GM12865 (cell line): ENCODE measurements around the gene STK24.
A peak's percentile ranks its signal among the peaks of the same experiment; 100 is the strongest.

Experiments
- DNase-seq: peaks from one replicate; pipeline ENCODE4 v3.0.0; 2010; ENCODE audit warnings: low read depth
- H3K4me3 ChIP-seq: 2 replicates; pipeline ENCODE4 v1.5.1; 2011; ENCODE audit warnings: mild to moderate bottlenecking, low read depth, low read length, control low read depth
- TF ChIP-seq, protein P1 (sequence below): IDR thresholded peaks from 2 replicates; pipeline ENCODE4 v1.5.1; 2011; ENCODE audit warnings: low read length, control low read depth, low read depth, inconsistent platforms; ENCODE audit not compliant: insufficient read depth; ENCODE audit errors: missing control alignments

STK24 gene

DNA sequence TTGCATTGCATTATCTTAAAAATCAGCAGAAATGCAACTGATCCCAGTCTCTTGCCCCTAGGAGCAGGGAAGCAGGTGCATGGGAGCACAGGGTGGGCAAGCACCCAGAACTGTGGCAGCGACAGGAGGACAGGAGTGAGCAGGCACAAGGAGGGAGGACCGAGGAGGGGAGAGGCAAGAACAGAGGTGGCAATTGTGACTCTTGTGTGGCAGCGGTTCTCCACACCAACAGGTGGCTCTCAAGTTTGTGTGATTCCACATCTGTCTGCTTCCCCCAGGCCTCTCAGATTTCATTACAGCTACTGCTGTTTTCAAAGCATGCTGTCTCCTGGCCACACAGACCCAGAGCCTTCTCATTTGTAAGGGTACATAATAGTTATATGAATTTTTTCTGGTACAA lies 108.5 kb downstream of the STK24 start:
- no peak for DNase-seq
- TF ChIP-seq, protein P1, sequence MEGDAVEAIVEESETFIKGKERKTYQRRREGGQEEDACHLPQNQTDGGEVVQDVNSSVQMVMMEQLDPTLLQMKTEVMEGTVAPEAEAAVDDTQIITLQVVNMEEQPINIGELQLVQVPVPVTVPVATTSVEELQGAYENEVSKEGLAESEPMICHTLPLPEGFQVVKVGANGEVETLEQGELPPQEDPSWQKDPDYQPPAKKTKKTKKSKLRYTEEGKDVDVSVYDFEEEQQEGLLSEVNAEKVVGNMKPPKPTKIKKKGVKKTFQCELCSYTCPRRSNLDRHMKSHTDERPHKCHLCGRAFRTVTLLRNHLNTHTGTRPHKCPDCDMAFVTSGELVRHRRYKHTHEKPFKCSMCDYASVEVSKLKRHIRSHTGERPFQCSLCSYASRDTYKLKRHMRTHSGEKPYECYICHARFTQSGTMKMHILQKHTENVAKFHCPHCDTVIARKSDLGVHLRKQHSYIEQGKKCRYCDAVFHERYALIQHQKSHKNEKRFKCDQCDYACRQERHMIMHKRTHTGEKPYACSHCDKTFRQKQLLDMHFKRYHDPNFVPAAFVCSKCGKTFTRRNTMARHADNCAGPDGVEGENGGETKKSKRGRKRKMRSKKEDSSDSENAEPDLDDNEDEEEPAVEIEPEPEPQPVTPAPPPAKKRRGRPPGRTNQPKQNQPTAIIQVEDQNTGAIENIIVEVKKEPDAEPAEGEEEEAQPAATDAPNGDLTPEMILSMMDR, result no peak
- no peak overlapping the region for H3K4me3 ChIP-seq

DNA sequence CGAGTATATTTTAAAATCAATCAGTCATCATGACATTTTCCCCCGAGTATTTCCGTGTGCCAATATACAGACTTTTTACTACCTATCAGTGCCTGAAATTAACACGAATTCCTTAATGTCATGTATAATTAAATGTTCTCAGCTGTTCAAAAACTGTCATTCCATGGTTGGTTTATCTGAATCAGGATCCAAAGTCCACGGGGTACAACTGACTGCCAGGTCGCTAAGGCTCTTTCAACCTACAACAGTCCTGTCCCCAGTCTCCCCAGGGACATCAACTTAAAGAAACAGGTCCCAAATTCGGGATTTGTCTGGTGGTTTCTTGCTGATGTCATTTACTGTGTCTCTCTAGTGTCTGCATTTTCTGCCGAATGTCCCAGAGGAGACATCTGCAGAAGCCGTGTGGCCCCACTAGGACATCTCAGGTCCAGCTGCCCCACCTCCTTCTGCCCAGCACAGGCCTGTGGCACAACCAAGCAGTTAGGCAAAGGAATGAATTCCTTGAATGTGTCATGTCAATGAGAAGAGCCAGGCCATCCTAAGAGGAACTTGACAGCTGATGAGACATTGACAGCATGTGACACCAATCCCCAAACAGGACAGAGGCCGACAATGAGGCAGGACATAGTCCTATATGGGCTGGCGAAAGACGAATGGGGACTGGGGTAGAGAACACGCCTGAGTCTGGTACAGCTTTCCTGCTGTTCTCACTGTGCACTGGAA lies 109.5 kb downstream of the STK24 start:
- DNase-seq, result no peak
- TF ChIP-seq, protein P1, result no peak
- no peak overlapping the region for H3K4me3 ChIP-seq

DNA sequence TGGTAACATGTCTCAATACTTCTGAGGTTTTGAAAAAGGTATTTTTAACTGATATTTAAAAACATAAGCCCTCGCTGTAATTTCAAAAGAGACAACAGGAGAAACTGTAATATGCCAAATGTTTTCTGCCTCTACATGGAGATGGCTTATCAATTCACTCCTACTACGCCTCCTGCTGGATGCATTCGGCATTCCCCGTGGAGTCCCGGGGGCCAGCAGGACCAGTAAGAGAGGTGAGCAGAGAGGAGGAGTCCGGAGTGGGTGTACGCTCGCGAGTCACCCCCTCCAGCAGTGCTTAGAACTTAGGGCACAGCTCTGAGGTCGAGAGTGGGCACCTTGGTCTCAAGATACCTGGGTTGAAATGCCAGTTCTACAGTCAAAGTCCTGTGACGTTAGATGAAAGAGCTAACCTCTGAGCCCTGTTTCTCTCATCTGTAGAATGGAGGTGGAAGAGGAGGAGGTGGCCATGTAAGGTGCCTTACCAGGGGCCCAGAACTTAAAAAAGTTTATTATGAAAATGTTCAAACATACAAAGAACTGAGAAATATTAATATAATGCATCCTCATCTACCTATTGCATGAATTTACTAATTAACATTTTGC lies 110.2 kb downstream of the STK24 start:
- peak; percentile 41 for DNase-seq
- no peak overlapping the region for H3K4me3 ChIP-seq
- TF ChIP-seq, protein P1, result peak; percentile 42

DNA sequence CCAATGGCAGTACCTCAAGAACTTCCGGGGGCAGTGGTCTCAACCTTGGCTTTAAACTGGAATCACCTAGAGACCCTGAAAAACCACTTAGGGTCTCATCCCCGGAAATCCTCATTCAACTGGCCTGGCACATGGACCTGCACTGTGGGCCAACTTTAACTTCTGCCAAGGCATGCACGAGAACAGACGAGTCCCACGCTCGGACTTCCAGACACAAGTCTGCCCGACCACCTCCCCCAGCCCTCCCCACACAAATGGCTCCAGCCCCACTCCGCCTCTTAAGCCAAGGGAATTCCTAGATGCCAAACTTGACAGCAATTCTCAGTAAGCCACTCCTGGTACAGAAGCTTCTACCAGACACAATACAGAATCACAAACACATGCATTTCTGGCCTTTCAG lies 114.0 kb downstream of the STK24 start:
- DNase-seq, result no peak
- no peak overlapping the region for H3K4me3 ChIP-seq
- TF ChIP-seq, protein P1, result no peak

DNA sequence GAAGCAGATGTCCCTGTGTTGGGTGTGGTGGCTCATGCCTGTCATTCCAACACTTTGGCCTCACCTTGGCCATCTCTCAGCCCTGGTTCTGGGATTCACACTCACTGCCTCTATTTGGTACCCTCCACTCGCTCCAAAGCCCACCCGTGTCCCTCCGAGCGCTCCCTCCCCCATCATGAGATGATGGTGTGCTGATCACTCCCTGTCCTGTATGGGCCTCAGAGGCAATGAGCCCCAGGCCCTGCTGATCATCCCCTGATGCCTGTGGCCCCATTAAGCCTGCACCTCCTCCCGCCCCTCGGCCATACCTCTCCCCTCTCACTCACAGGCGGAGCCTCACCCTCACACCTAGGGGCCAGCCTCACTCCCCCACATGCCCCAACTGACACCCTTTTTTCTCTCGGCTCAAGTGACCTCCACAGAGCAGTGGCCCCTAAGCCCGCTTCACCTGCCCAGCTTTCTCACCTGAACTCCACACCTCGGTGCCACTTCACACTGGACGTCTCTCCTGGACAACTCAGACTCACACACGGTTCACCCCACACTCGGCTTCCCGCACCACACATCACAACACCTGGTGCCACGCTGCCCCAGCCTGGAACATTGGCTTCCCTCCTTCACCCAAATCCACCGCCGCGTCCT lies 114.5 kb downstream of the STK24 start:
- no peak for DNase-seq
- TF ChIP-seq, protein P1, result no peak
- H3K4me3 ChIP-seq, result no peak overlapping the region

DNA sequence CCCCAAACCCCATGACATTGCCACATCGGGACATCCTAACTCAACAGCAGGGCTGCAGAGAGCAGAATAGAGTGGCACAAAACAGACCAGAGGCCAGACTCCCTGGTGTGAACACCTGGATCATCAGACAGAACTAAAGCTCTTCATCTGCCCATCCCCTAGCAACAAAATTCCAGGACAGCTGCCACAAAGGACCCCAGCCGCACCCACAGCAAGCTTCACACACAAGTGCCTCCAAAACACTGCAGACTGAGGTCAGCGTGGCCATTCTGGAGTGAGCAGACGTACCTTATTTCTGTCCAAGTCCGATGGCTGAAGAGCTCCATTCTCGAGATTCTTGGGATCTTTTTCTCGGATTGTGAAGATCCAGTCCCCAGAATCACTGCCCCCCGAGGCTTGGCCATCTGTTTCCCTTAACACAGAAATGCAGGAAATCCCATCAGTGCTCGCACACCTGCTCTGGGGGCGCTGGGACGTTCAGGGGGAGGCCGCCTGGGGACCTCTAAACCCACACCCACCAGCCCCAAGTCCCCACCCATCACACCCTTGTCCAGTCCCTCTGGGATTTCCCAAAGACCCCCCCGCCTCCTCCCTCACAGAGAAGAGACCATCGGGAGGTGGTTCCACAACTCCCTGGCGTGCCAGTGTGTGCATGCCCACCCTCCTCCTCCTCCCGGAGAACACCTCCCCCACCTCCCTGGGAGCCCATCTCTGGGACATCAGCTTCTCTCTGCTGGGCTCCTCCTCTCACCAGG lies 115.2 kb downstream of the STK24 start:
- DNase-seq, result no peak
- no peak overlapping the region for H3K4me3 ChIP-seq
- TF ChIP-seq, protein P1, result no peak
